ENCODE data around the gene CYB5B. TPM values are rescaled to one million over a fixed set of nuclear protein-coding genes. Genes with fewer than 3 reads are reported as not detected.

Gene CYB5B
- total RNA-seq, result 10 to 100 TPM; 50.1 to 68.4 (median 55.0) TPM
- polyA plus RNA-seq, result 10 to 100 TPM; 42.1 to 92.8 (median 54.5) TPM
- long read RNA-seq, donor 1, full-length matches to known transcripts, result 28 of 28 reads
- long read RNA-seq, donor 1, partial matches to known transcripts, result 0 of 28 reads
- long read RNA-seq, donor 1, other reads (novel, unspliced or antisense), result 0 of 28 reads
- long read RNA-seq, donor 2, full-length matches to known transcripts, result 37 of 40 reads
- long read RNA-seq, donor 2, partial matches to known transcripts, result 0 of 40 reads
- long read RNA-seq, donor 2, other reads (novel, unspliced or antisense), result 3 of 40 reads

GRCh38 chr16:69424053-69424934, at the start of gene CYB5B:
TSS of gene CYB5B (plus strand) at chr16:69424619. CDS start at chr16:69424684, 65 bp downstream.
- WGBS, 3 donors, result 2 to 3% (median 3%) methylated on average over 40 of the region's 40 CpGs
- Histone ChIP-seq H3K27ac (peak within 1 kb of the TSS; percentile 83), H3K36me3 (ENCODE audit: insufficient read depth in 1 of 2, low read depth in 1 of 2) (peaks cover 4 to 10% of the 10 kb centered on the region in 2 donors), H3K4me3 (peak within 1 kb of the TSS; percentile 87), H3K4me1 (peaks cover 7% of the 10 kb centered on the region), H3K27me3 (ENCODE audit: insufficient read depth in 3 of 3, low read length in 2 of 3) (no peaks in the 10 kb centered on the region), H3K9me3 (peaks cover 1% of the 10 kb centered on the region)
- intact Hi-C loops (cut with DNase I), result no loop called here
- ATAC-seq, result peak; percentile 98 to 99 (median 99)
- peak; percentile 90 to 94 for DNase-seq
- TF ChIP-seq, protein P1, sequence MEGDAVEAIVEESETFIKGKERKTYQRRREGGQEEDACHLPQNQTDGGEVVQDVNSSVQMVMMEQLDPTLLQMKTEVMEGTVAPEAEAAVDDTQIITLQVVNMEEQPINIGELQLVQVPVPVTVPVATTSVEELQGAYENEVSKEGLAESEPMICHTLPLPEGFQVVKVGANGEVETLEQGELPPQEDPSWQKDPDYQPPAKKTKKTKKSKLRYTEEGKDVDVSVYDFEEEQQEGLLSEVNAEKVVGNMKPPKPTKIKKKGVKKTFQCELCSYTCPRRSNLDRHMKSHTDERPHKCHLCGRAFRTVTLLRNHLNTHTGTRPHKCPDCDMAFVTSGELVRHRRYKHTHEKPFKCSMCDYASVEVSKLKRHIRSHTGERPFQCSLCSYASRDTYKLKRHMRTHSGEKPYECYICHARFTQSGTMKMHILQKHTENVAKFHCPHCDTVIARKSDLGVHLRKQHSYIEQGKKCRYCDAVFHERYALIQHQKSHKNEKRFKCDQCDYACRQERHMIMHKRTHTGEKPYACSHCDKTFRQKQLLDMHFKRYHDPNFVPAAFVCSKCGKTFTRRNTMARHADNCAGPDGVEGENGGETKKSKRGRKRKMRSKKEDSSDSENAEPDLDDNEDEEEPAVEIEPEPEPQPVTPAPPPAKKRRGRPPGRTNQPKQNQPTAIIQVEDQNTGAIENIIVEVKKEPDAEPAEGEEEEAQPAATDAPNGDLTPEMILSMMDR (IDR thresholded peaks at IDR 0.05), result no peak

DNA sequence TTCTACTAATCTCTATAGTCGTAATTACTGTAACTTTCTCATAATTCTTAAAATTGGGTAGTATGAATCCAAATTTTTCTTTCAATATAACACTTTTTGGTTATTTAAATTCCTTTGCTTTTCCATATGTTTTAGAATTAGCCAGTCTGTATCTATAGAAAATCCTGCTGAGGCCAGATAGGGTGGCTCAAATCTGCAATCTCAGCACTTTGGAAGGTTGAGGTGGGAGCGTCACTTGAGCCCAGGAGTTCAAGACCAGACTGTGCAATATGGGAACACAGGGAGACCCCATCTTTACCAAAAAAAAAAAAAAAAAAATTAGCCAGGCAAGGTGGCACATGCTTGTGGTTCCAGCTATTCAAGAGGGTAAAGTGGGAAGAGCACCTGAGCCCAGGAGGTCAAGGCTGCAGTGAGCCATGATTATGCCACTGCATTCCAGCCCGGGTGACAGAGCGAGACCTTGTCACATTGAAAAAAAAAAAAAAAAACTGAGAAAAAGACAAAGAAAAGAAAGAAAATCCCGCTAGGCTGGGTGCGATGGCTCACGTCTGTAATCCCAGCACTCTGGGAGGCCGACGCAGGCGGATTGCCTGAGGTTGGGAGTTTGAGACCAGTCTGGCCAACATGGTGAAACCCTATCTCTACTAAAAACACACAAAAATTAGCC, 47.9 kb upstream of the CYB5B start:
- 94 to 96% (median 95%) methylated on average over 10 of the region's 10 CpGs for WGBS, 3 donors
- DNase-seq, result no peak
- no peak overlapping the region for H3K4me3 ChIP-seq
- no peak overlapping the region for H3K27ac ChIP-seq
- no peaks in the 10 kb centered on the region for H3K4me1 ChIP-seq
- no peak for ATAC-seq
- peaks cover 9 to 84% of the 10 kb centered on the region in 2 donors for H3K36me3 ChIP-seq (ENCODE audit: insufficient read depth in 1 of 2, low read depth in 1 of 2)
- H3K27me3 ChIP-seq (ENCODE audit: insufficient read depth in 3 of 3, low read length in 2 of 3), result no peaks in the 10 kb centered on the region
- intact Hi-C loops (cut with DNase I), result no loop called here
- no peaks in the 10 kb centered on the region for H3K9me3 ChIP-seq
- TF ChIP-seq, protein P1 (IDR thresholded peaks at IDR 0.05), result no peak

GRCh38 chr16:69378036-69378435, 46.4 kb upstream of the CYB5B start:
- Histone ChIP-seq H3K9me3 (no peaks in the 10 kb centered on the region), H3K4me1 (no peaks in the 10 kb centered on the region), H3K36me3 (ENCODE audit: insufficient read depth in 1 of 2, low read depth in 1 of 2) (peaks cover 13 to 86% of the 10 kb centered on the region in 2 donors), H3K27ac (no peak overlapping the region), H3K4me3 (no peak overlapping the region), H3K27me3 (ENCODE audit: insufficient read depth in 3 of 3, low read length in 2 of 3) (no peaks in the 10 kb centered on the region)
- DNase-seq (no peak), ATAC-seq (no peak)
- 84 to 90% (median 86%) methylated on average over 1 of the region's 1 CpG for WGBS, 3 donors
- intact Hi-C loops (cut with DNase I), result no loop called here
- TF ChIP-seq, protein P1 (IDR thresholded peaks at IDR 0.05), result no peak

DNA sequence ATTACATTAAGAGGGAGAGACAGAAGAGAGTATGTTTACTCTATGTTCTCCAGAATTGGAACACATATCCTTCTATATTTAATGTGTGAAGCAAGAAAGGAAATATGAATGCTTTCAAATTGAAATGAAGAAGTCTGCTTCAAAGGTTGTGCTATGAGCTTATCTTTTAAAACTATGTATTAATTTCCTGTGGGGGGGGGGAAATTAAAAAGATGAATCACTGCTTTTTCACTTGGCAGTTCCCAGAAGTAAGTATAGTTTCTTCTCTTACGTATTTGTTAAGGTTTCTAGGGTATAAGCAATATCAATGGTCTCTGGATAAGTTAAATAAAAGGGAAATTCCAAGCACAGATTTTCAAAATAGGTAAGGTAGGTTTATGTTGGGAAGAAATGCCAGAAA, 45.7 kb upstream of the CYB5B start:
- H3K4me3 ChIP-seq, result no peak overlapping the region
- H3K36me3 ChIP-seq (ENCODE audit: insufficient read depth in 1 of 2, low read depth in 1 of 2), result peaks cover 13 to 86% of the 10 kb centered on the region in 2 donors
- 78 to 86% (median 82%) methylated on average over 1 of the region's 1 CpG for WGBS, 3 donors
- TF ChIP-seq, protein P1 (IDR thresholded peaks at IDR 0.05), result no peak
- H3K9me3 ChIP-seq, result no peaks in the 10 kb centered on the region
- H3K27ac ChIP-seq, result no peak overlapping the region
- DNase-seq (no peak), ATAC-seq (no peak)
- intact Hi-C loops (cut with DNase I), result no loop called here
- H3K4me1 ChIP-seq, result no peaks in the 10 kb centered on the region
- no peaks in the 10 kb centered on the region for H3K27me3 ChIP-seq (ENCODE audit: insufficient read depth in 3 of 3, low read length in 2 of 3)
